Activated CD4-positive, alpha-beta T cell treated with anti-CD3 and anti-CD28 coated beads for 36 hours (primary cell): ENCODE measurements around the gene SKIDA1. TPM values are rescaled to one million over a fixed set of nuclear protein-coding genes. Genes with fewer than 3 reads are reported as not detected.

Experiments used
- ATAC-seq: fragments of 200-7000 bp; cut with Tn5 transposase; one replicate; pipeline ENCODE4 v1.10.0; 2021; ENCODE audit warnings: mild to moderate bottlenecking, moderate library complexity
- CTCF ChIA-PET: fragments of 350-600 bp; sonication (Branson Sonifier 250); formaldehyde crosslinking; loops from one replicate; lab custom pipeline; 2021; ENCODE audit warnings: antibody characterized with exemption; lab: Charles Lee
- POLR2A ChIA-PET: fragments of 350-600 bp; sonication (Branson Sonifier 250); formaldehyde crosslinking; loops from one replicate; lab custom pipeline; 2021; ENCODE audit warnings: antibody characterized with exemption, inconsistent platforms; lab: Charles Lee
- DNase-seq: peaks from one replicate; pipeline ENCODE4 v3.0.0-alpha.2; 2020
- H3K27ac Mint-ChIP-seq: one replicate; pipeline ENCODE4 v1.8.0; 2021; ENCODE audit warnings: mixed read lengths
- H3K27me3 Mint-ChIP-seq: one replicate; pipeline ENCODE4 v1.8.0; 2021; ENCODE audit warnings: mixed read lengths
- H3K36me3 Mint-ChIP-seq: one replicate; pipeline ENCODE4 v1.8.0; 2021; ENCODE audit warnings: low read depth, mixed read lengths
- H3K4me1 Mint-ChIP-seq: one replicate; pipeline ENCODE4 v1.8.0; 2021; ENCODE audit warnings: mixed read lengths
- H3K4me3 Mint-ChIP-seq: one replicate; pipeline ENCODE4 v1.8.0; 2021; ENCODE audit warnings: mild to moderate bottlenecking, moderate library complexity, mixed read lengths
- H3K9me3 Mint-ChIP-seq: one replicate; pipeline ENCODE4 v1.8.0; 2021; ENCODE audit warnings: low read depth, mixed read lengths
- intact Hi-C, 2 experiments: fragments of 100-400 bp; cut with DNase I in 1 of 2; cut with micrococcal nuclease in 1 of 2; formaldehyde crosslinking; loops; one replicate each; pipeline versions ENCODE4 v1.14.2 to v1.15.1; 2022 to 2024; cut with DNase I, micrococcal nuclease
- total RNA-seq, 2 experiments: library from RNA; stranded (reverse); gene quantifications; one replicate each; pipeline ENCODE4 v1.2.3, GENCODE V29; 2021

The SKIDA1 gene
- total RNA-seq, 2 experiments from 2014 or later = 0.32 to 0.54 TPM

DNA sequence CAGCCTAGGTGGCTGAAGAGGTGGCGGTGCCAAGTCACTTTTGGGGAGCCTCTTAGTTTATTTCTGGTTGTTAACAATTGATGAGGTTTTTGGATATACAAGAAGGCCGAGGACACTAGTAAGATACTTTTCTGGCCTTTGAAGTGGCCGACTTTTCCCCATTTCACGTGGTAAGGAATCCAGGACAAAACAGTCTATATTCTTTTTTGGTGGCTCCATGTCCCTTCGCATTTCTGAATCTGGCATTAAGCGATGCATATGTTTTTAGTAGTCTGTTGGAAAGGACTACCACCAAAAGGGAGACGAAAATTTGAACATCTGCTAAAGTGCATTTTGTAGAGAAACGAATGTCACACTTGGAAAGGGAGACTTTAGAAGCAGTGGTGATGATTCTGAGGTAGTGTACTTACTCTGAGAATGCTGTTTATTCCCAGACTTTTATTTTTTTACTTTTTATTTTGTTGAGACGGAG lies 10.0 kb upstream of the SKIDA1 start:
- H3K36me3 Mint-ChIP-seq = peaks cover 22% of the 10 kb centered on the region
- peak overlapping the region; percentile 65 for H3K27ac Mint-ChIP-seq
- peaks cover 16% of the 10 kb centered on the region for H3K4me1 Mint-ChIP-seq
- intact Hi-C loops = loop anchor here (2.0 to 10.0 kb wide), 4 partner anchors 45 to 1799 kb away; partner anchors contain the start of gene DNAJC1 (in 1 of the 2)
- H3K27me3 Mint-ChIP-seq = no peaks in the 10 kb centered on the region
- ChIA-PET POLR2A (no interaction called here), CTCF (no interaction called here)
- peak overlapping the region; percentile 95 for H3K4me3 Mint-ChIP-seq
- DNase-seq (no peak), ATAC-seq (no peak)
- H3K9me3 Mint-ChIP-seq = no peaks in the 10 kb centered on the region

GRCh38 chr10:21534604-21535493 lies 9.4 kb upstream of the SKIDA1 start:
- CTCF ChIA-PET = no interaction called here
- Mint-ChIP-seq H3K4me1 (peaks cover 16% of the 10 kb centered on the region), H3K27me3 (no peaks in the 10 kb centered on the region), H3K27ac (peak overlapping the region; percentile 83), H3K36me3 (peaks cover 18% of the 10 kb centered on the region), H3K9me3 (no peaks in the 10 kb centered on the region), H3K4me3 (peak overlapping the region; percentile 95)
- intact Hi-C loops = loop anchor here (1.0 to 10.0 kb wide), 11 partner anchors 9 to 1800 kb away; partner anchors contain the start of genes COMMD3 (in 1 of the 2) and DNAJC1 (in 1 of the 2)
- ATAC-seq (peak; percentile 24), DNase-seq (peak; percentile 69)
- POLR2A ChIA-PET = no interaction called here

GRCh38 chr10:21534280-21534586 lies 8.8 kb upstream of the SKIDA1 start:
- Mint-ChIP-seq H3K27ac (peak overlapping the region; percentile 83), H3K27me3 (no peaks in the 10 kb centered on the region), H3K9me3 (no peaks in the 10 kb centered on the region), H3K4me1 (peaks cover 18% of the 10 kb centered on the region), H3K36me3 (peaks cover 14% of the 10 kb centered on the region), H3K4me3 (peak overlapping the region; percentile 95)
- ChIA-PET POLR2A (no interaction called here), CTCF (no interaction called here)
- DNase-seq (no peak), ATAC-seq (no peak)
- intact Hi-C loops = loop anchor here (1.0 to 10.0 kb wide), 11 partner anchors 8 to 1801 kb away; partner anchors contain the start of genes COMMD3 (in 1 of the 2) and DNAJC1 (in 1 of the 2)

DNA sequence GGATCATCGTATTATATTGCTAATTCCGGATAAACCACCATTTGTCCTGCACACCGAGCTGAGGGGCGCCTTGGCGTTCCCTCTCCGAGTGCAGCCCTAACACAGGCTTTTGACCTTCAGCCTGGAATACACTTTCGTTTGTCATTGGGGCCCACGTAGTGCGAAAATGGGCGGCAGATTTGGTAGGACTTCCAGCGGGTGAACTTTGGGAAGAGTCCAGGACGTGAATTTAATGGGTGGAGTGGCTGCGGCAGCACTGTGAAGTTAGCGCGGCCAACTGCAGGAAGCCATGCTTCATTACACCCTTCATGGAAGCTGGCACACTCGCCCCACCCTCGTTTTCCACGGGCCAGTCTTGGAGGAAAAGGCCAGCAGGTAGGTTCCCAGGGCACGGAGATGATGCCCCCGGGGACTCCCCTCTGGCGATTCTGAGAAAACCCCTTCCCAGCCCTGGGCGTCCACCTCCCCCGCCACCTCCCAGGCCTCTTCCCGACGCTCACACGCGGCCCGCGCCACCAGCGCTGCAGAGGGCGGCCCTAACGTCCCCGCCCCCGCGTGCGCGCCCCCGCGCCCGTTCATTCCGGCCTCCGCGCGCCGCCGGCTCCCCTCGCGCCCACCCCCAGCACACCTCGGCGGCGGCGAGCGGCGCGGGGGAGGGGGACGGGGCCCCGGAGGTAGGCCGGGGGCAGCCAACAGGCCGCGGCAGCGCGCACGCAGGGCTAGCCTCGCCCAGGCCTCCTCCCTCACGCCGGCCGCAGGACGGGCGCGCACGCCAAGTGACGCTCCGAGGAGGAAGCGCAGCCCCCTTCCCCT lies 8.2 kb upstream of the SKIDA1 start, which contains the start of gene MLLT10:
Gene MLLT10 (plus strand): TSS at position 766 of the 813 bp plus-strand sequence. CDS start 413 bp downstream, outside the sequence.
- intact Hi-C loops = loop anchor here (1.0 to 10.0 kb wide), 15 partner anchors 7 to 1801 kb away; partner anchors contain the start of genes COMMD3 (in 1 of the 2), DNAJC1 (in 1 of the 2) and SKIDA1 (in 1 of the 2)
- ATAC-seq = peak; percentile 87
- Mint-ChIP-seq H3K27me3 (no peaks in the 10 kb centered on the region), H3K9me3 (no peaks in the 10 kb centered on the region), H3K27ac (peak within 1 kb of the TSS; percentile 98), H3K36me3 (peaks cover 11% of the 10 kb centered on the region), H3K4me3 (peak within 1 kb of the TSS; percentile 95), H3K4me1 (peaks cover 18% of the 10 kb centered on the region)
- peak; percentile 95 for DNase-seq
- POLR2A ChIA-PET = no interaction called here
- CTCF ChIA-PET = no interaction called here

DNA sequence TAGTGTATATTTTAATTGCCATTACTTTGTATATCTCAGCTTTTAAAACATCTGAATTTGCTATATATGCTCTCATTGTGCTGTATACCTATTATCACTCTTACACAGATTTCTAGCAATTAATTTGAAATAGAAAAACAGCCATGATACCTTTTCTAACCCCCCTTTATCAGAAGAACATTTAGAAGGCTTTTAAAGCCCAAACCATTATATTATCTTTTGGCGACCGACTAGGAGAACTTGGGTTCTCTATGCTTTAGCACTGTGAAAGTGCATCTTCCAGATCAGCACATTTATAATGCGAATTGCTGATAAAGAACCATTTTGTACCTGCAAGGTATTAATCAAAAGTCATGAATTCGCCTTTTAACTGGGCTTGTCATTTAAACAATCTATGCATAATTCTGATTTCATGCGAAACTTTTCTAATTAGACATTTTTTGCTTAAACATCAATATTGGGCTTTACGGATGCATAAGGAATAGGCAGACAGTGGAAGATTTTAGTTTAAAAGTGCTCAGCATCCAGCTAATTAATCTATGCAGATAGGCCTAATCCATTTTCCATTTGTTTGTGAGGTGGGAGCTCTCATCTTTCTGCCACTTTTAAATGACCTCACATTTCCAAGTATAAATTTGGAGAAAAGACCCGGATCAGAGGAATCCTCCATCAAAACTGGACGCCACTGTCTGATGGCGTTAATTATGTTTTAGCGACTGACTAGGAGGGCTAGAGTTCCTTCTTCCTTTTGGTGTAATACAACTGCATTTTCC lies 7.4 kb upstream of the SKIDA1 start:
- no peaks in the 10 kb centered on the region for H3K9me3 Mint-ChIP-seq
- ChIA-PET POLR2A (no interaction called here), CTCF (no interaction called here)
- H3K4me1 Mint-ChIP-seq = peaks cover 24% of the 10 kb centered on the region
- intact Hi-C loops = loop anchor here (1.0 to 10.0 kb wide), 10 partner anchors 8 to 1802 kb away; partner anchors contain the start of genes COMMD3 (in 1 of the 2) and SKIDA1 (in 1 of the 2)
- H3K27ac Mint-ChIP-seq = peak overlapping the region; percentile 98
- H3K36me3 Mint-ChIP-seq = peaks cover 8% of the 10 kb centered on the region
- ATAC-seq (no peak), DNase-seq (no peak)
- peak overlapping the region; percentile 95 for H3K4me3 Mint-ChIP-seq
- H3K27me3 Mint-ChIP-seq = no peaks in the 10 kb centered on the region

GRCh38 chr10:21531164-21531563 lies 5.7 kb upstream of the SKIDA1 start:
- no peak overlapping the region for H3K4me3 Mint-ChIP-seq
- no peak for ATAC-seq
- peaks cover 29% of the 10 kb centered on the region for H3K4me1 Mint-ChIP-seq
- no peaks in the 10 kb centered on the region for H3K27me3 Mint-ChIP-seq
- no peaks in the 10 kb centered on the region for H3K9me3 Mint-ChIP-seq
- no peak overlapping the region for H3K27ac Mint-ChIP-seq
- DNase-seq = no peak
- intact Hi-C loops = loop anchor here (5.0 to 10.0 kb wide), 6 partner anchors 51 to 1804 kb away; partner anchors contain the start of gene COMMD3 (in 1 of the 2)
- POLR2A ChIA-PET = no interaction called here
- H3K36me3 Mint-ChIP-seq = peaks cover 3% of the 10 kb centered on the region
- CTCF ChIA-PET = interaction anchor here (0.6 kb wide), 1 partner anchor 11 kb away, joined by 6 read pairs; no protein-coding TSS in a partner anchor

- no peak for ATAC-seq
- peaks cover 3% of the 10 kb centered on the region for H3K36me3 Mint-ChIP-seq
- POLR2A ChIA-PET = no interaction called here
- no peak for DNase-seq
- H3K27me3 Mint-ChIP-seq = no peaks in the 10 kb centered on the region
- H3K27ac Mint-ChIP-seq = no peak overlapping the region
- intact Hi-C loops = loop anchor here (5.0 to 10.0 kb wide), 6 partner anchors 52 to 1804 kb away; partner anchors contain the start of gene COMMD3 (in 1 of the 2)
- no peak overlapping the region for H3K4me3 Mint-ChIP-seq
- H3K4me1 Mint-ChIP-seq = peaks cover 29% of the 10 kb centered on the region
- CTCF ChIA-PET = interaction anchor here (1.3 kb wide), 1 partner anchor 35 kb away, joined by 3 read pairs; no protein-coding TSS in a partner anchor
- H3K9me3 Mint-ChIP-seq = no peaks in the 10 kb centered on the region
These were observed 5.2 kb upstream of the SKIDA1 start for GRCh38 chr10:21530641-21531040.

GRCh38 chr10:21530168-21530567 lies 4.7 kb upstream of the SKIDA1 start:
- H3K27me3 Mint-ChIP-seq = no peaks in the 10 kb centered on the region
- intact Hi-C loops = loop anchor here (5.0 to 10.0 kb wide), 6 partner anchors 52 to 1805 kb away; partner anchors contain the start of gene COMMD3 (in 1 of the 2)
- DNase-seq (no peak), ATAC-seq (no peak)
- no peak overlapping the region for H3K27ac Mint-ChIP-seq
- POLR2A ChIA-PET = no interaction called here
- H3K4me1 Mint-ChIP-seq = peaks cover 30% of the 10 kb centered on the region
- H3K4me3 Mint-ChIP-seq = no peak overlapping the region
- H3K36me3 Mint-ChIP-seq = no peaks in the 10 kb centered on the region
- CTCF ChIA-PET = interaction anchor here (0.7 to 1.3 kb wide), 3 partner anchors 11 to 34 kb away, joined by 3 read pairs; no protein-coding TSS in a partner anchor
- no peaks in the 10 kb centered on the region for H3K9me3 Mint-ChIP-seq

- no peaks in the 10 kb centered on the region for H3K36me3 Mint-ChIP-seq
- ChIA-PET CTCF (interaction anchor here (0.7 to 1.3 kb wide), 3 partner anchors 10 to 33 kb away, joined by 3 read pairs; no protein-coding TSS in a partner anchor), POLR2A (no interaction called here)
- H3K9me3 Mint-ChIP-seq = no peaks in the 10 kb centered on the region
- H3K27ac Mint-ChIP-seq = no peak overlapping the region
- intact Hi-C loops = loop anchor here in 1 of 2 experiments (5.0 to 10.0 kb wide), 4 partner anchors 908 to 1916 kb away; partner anchors contain the start of gene PIP4K2A
- H3K27me3 Mint-ChIP-seq = no peaks in the 10 kb centered on the region
- no peak overlapping the region for H3K4me3 Mint-ChIP-seq
- DNase-seq (no peak), ATAC-seq (no peak)
- peaks cover 33% of the 10 kb centered on the region for H3K4me1 Mint-ChIP-seq
These were observed 3.8 kb upstream of the SKIDA1 start for GRCh38 chr10:21529032-21529910.
